ENCODE data around the gene AFF1.

AFF1 gene

GRCh38 chr4:86961605-86962295 lies 26.9 kb downstream of the AFF1 start:
- DNase-seq (ENCODE audit: insufficient read length), result no peak
- TF ChIP-seq TAF1 (IDR thresholded peaks at IDR 0.05; ENCODE audit: borderline replicate concordance, low read depth, low read length) (no peak), POLR2AphosphoS5 (IDR thresholded peaks at IDR 0.05; ENCODE audit: low read depth, low read length) (peak; percentile 74; the same call in 1 of the 2 replicates), POLR2A (IDR thresholded peaks at IDR 0.05; ENCODE audit: low read depth, low read length) (peak; percentile 62; the same call in 1 of the 2 replicates)
- FAIRE-seq, result peak; percentile 94

- TF ChIP-seq POLR2AphosphoS5 (IDR thresholded peaks at IDR 0.05; ENCODE audit: low read depth, low read length), result no peak
- TF ChIP-seq TAF1 (IDR thresholded peaks at IDR 0.05; ENCODE audit: borderline replicate concordance, low read depth, low read length), result no peak
- TF ChIP-seq POLR2A (IDR thresholded peaks at IDR 0.05; ENCODE audit: low read depth, low read length), result no peak
- FAIRE-seq, result no peak
These were observed 28.9 kb downstream of the AFF1 start for GRCh38 chr4:86963697-86964096.

GRCh38 chr4:86965019-86965976 lies 30.5 kb downstream of the AFF1 start:
- TF ChIP-seq TAF1 (IDR thresholded peaks at IDR 0.05; ENCODE audit: borderline replicate concordance, low read depth, low read length) (no peak), POLR2AphosphoS5 (IDR thresholded peaks at IDR 0.05; ENCODE audit: low read depth, low read length) (no peak), POLR2A (IDR thresholded peaks at IDR 0.05; ENCODE audit: low read depth, low read length) (no peak)
- FAIRE-seq (peak; percentile 60), DNase-seq (ENCODE audit: insufficient read length) (no peak)

More at GRCh38 chr4:86963697-86964096, 28.9 kb downstream of the AFF1 start:
- DNase-seq (ENCODE audit: insufficient read length), result no peak

- FAIRE-seq (peak; percentile 5), DNase-seq (ENCODE audit: insufficient read length) (no peak)
- TF ChIP-seq POLR2AphosphoS5 (IDR thresholded peaks at IDR 0.05; ENCODE audit: low read depth, low read length) (no peak), POLR2A (IDR thresholded peaks at IDR 0.05; ENCODE audit: low read depth, low read length) (no peak), TAF1 (IDR thresholded peaks at IDR 0.05; ENCODE audit: borderline replicate concordance, low read depth, low read length) (no peak)
These were observed 32.3 kb downstream of the AFF1 start for GRCh38 chr4:86967073-86967472.

GRCh38 chr4:86967798-86968197 lies 33.0 kb downstream of the AFF1 start:
- DNase-seq (ENCODE audit: insufficient read length) (no peak), FAIRE-seq (peak; percentile 50)
- TF ChIP-seq TAF1 (IDR thresholded peaks at IDR 0.05; ENCODE audit: borderline replicate concordance, low read depth, low read length) (no peak), POLR2A (IDR thresholded peaks at IDR 0.05; ENCODE audit: low read depth, low read length) (no peak), POLR2AphosphoS5 (IDR thresholded peaks at IDR 0.05; ENCODE audit: low read depth, low read length) (no peak)

GRCh38 chr4:86968547-86968946 lies 33.7 kb downstream of the AFF1 start:
- FAIRE-seq (no peak), DNase-seq (ENCODE audit: insufficient read length) (no peak)
- no peak for TF ChIP-seq POLR2AphosphoS5 (IDR thresholded peaks at IDR 0.05; ENCODE audit: low read depth, low read length)
- TF ChIP-seq TAF1 (IDR thresholded peaks at IDR 0.05; ENCODE audit: borderline replicate concordance, low read depth, low read length), result no peak
- TF ChIP-seq POLR2A (IDR thresholded peaks at IDR 0.05; ENCODE audit: low read depth, low read length), result no peak

GRCh38 chr4:86970447-86971354 lies 35.9 kb downstream of the AFF1 start:
- TF ChIP-seq POLR2A (IDR thresholded peaks at IDR 0.05; ENCODE audit: low read depth, low read length) (no peak), TAF1 (IDR thresholded peaks at IDR 0.05; ENCODE audit: borderline replicate concordance, low read depth, low read length) (no peak), POLR2AphosphoS5 (IDR thresholded peaks at IDR 0.05; ENCODE audit: low read depth, low read length) (no peak)
- DNase-seq (ENCODE audit: insufficient read length) (no peak), FAIRE-seq (no peak)

GRCh38 chr4:86971355-86971683 lies 36.5 kb downstream of the AFF1 start:
- FAIRE-seq (no peak), DNase-seq (ENCODE audit: insufficient read length) (no peak)
- TF ChIP-seq POLR2AphosphoS5 (IDR thresholded peaks at IDR 0.05; ENCODE audit: low read depth, low read length), result no peak
- no peak for TF ChIP-seq TAF1 (IDR thresholded peaks at IDR 0.05; ENCODE audit: borderline replicate concordance, low read depth, low read length)
- TF ChIP-seq POLR2A (IDR thresholded peaks at IDR 0.05; ENCODE audit: low read depth, low read length), result no peak

GRCh38 chr4:86972997-86973396 lies 38.2 kb downstream of the AFF1 start:
- DNase-seq (ENCODE audit: insufficient read length) (no peak), FAIRE-seq (no peak)
- TF ChIP-seq TAF1 (IDR thresholded peaks at IDR 0.05; ENCODE audit: borderline replicate concordance, low read depth, low read length) (no peak), POLR2AphosphoS5 (IDR thresholded peaks at IDR 0.05; ENCODE audit: low read depth, low read length) (no peak), POLR2A (IDR thresholded peaks at IDR 0.05; ENCODE audit: low read depth, low read length) (no peak)

GRCh38 chr4:86973668-86974067 lies 38.9 kb downstream of the AFF1 start:
- TF ChIP-seq POLR2A (IDR thresholded peaks at IDR 0.05; ENCODE audit: low read depth, low read length) (no peak), POLR2AphosphoS5 (IDR thresholded peaks at IDR 0.05; ENCODE audit: low read depth, low read length) (no peak), TAF1 (IDR thresholded peaks at IDR 0.05; ENCODE audit: borderline replicate concordance, low read depth, low read length) (no peak)
- no peak for FAIRE-seq

GRCh38 chr4:86974551-86974994 lies 39.8 kb downstream of the AFF1 start:
- no peak for DNase-seq (ENCODE audit: insufficient read length)
- TF ChIP-seq TAF1 (IDR thresholded peaks at IDR 0.05; ENCODE audit: borderline replicate concordance, low read depth, low read length), result no peak
- TF ChIP-seq POLR2A (IDR thresholded peaks at IDR 0.05; ENCODE audit: low read depth, low read length), result no peak
- no peak for TF ChIP-seq POLR2AphosphoS5 (IDR thresholded peaks at IDR 0.05; ENCODE audit: low read depth, low read length)
- no peak for FAIRE-seq

More at GRCh38 chr4:86973668-86974067, 38.9 kb downstream of the AFF1 start:
- no peak for DNase-seq (ENCODE audit: insufficient read length)

All from GM12892 (cell line).